ENCODE data around the gene TNXB.
"Not testable (repeated sequence)": the region's sequence is repeated elsewhere in the genome, so short reads cannot be mapped to it uniquely, and the experiment has no call there.

GRCh38 chr6:32038878-32039277 is 70.3 kb downstream of the TNXB start:
- TF ChIP-seq POLR2A (IDR thresholded peaks at IDR 0.05; ENCODE audit: low read depth); POLR2AphosphoS5 (IDR thresholded peaks at IDR 0.05); CTCF (IDR thresholded peaks at IDR 0.05); EP300 (IDR thresholded peaks at IDR 0.05): not testable (repeated sequence)

Measured in esophagus muscularis mucosa (tissue), 4 donors.